ENCODE data around the gene OSM. TPM values are rescaled to one million over a fixed set of nuclear protein-coding genes. Genes with fewer than 3 reads are reported as not detected.
"Not testable (repeated sequence)": the region's sequence is repeated elsewhere in the genome, so short reads cannot be mapped to it uniquely, and the experiment has no call there.

The OSM gene
- total RNA-seq, 1 donor from 2014 or later = not detected

DNA sequence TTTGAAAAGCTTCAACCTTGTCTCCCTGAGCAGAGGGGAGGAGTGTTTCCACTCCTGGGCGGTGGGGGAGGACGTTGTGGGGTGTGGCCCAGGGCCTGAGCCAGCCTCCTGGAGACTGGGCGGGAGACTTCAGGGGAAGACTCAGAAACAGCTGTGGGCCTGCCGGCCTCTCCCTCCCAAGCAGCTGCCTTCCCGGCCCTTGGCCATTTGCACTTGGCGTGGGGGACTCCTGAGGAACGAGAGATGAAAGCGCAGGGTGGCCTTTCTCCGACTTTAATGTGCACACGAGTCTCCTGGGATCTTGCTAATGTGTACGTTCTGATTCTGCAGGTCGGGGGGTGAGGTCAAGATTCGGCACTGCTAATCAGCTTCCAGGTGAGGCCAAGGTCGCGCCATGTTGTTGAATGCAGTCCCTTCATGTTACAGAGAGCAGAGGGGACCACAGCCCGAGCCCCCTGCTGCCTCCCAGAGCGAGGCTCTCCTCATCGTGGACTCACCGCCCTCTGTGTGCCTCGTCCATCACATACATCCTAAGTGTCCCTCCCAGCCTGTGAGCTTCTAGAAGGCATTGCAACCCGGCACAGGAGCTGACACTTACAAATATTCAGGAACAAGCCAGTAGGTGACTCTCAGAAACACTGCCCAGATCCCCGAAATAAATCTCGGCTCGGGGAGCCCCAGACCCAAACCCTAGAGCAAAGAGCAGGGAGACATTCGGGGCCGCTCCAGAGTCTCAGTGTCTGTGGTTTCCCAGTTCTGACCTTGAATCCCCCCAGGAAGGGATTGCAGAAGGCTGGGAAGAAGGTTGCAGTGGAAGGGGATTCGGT, 27.8 kb downstream of the OSM start:
- DNase-seq (ENCODE audit: low read depth) = no peak
- H3K4me3 ChIP-seq (ENCODE audit: low read depth, low read length) = no peak overlapping the region
- TF ChIP-seq, protein P1, sequence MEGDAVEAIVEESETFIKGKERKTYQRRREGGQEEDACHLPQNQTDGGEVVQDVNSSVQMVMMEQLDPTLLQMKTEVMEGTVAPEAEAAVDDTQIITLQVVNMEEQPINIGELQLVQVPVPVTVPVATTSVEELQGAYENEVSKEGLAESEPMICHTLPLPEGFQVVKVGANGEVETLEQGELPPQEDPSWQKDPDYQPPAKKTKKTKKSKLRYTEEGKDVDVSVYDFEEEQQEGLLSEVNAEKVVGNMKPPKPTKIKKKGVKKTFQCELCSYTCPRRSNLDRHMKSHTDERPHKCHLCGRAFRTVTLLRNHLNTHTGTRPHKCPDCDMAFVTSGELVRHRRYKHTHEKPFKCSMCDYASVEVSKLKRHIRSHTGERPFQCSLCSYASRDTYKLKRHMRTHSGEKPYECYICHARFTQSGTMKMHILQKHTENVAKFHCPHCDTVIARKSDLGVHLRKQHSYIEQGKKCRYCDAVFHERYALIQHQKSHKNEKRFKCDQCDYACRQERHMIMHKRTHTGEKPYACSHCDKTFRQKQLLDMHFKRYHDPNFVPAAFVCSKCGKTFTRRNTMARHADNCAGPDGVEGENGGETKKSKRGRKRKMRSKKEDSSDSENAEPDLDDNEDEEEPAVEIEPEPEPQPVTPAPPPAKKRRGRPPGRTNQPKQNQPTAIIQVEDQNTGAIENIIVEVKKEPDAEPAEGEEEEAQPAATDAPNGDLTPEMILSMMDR (conservative IDR thresholded peaks at IDR 0.05; ENCODE audit: low read depth, low read length) = no peak

DNA sequence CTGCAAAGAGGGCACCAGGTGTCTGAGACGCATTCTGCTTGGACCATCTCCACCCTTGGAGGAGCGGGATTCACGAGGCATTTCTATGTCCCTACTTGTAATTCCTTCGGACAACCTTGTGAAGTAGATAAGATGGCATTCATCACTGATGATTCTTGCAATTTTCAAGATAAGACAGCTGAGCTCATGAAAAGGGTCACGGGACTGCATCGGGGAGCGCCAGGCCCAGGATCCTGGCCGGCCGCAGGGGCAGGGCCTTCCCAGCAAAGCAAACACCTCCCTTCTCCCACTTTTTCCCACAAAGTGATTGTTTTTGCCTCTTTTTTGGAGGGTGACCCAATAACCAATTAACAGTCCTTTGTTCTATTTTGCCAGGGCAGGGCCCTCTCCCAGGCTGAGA, 28.5 kb downstream of the OSM start:
- H3K4me3 ChIP-seq (ENCODE audit: low read depth, low read length) = no peak overlapping the region
- DNase-seq (ENCODE audit: low read depth) = no peak
- TF ChIP-seq, protein P1 (conservative IDR thresholded peaks at IDR 0.05; ENCODE audit: low read depth, low read length) = no peak

DNA sequence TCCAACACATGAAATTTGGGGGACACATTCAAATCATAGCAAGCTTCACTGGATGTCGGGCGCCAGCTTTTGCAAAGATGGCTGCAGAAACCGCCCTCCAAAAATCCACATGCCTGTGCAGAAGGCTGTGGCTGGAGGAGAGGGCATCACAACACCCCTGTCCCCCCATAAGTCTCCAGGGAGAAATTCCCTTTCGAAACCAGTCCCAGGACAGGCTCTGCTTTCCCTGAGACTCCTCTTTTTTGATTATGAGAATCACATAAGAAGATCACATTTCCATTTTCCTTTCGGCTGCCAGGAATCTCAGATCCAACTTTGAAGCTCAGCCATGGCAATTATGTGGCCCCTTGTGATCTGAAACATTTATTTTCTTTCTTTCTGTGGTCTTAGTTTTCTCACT, 29.8 kb downstream of the OSM start:
- TF ChIP-seq, protein P1 (conservative IDR thresholded peaks at IDR 0.05; ENCODE audit: low read depth, low read length) = no peak
- no peak overlapping the region for H3K4me3 ChIP-seq (ENCODE audit: low read depth, low read length)
- DNase-seq (ENCODE audit: low read depth) = no peak

DNA sequence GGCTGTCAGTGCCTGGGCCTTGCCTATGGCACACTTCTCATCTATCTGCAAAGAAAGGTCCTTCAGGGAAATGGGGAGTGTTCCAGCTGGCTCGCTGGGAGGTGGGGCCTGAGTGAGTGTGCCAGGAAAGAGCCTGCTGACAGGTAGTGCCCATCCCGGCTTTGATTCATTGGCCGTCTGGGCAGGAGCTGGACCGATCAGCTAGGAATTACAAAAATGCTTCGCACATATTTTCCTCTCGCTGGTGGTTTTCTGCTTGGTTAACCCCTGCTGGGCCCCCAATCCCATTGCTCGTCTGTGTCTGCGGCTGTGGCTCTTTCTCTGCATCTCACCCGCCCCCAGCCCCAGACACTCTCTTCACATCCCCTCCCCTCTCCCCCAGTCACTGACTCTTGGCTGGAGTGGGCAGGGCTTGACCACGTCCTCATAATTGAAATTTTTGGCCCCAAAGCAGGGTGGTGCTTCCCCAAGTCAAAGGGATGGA, 30.9 kb downstream of the OSM start:
- TF ChIP-seq, protein P1 (conservative IDR thresholded peaks at IDR 0.05; ENCODE audit: low read depth, low read length) = no peak
- DNase-seq (ENCODE audit: low read depth) = peak; percentile 87
- no peak overlapping the region for H3K4me3 ChIP-seq (ENCODE audit: low read depth, low read length)

DNA sequence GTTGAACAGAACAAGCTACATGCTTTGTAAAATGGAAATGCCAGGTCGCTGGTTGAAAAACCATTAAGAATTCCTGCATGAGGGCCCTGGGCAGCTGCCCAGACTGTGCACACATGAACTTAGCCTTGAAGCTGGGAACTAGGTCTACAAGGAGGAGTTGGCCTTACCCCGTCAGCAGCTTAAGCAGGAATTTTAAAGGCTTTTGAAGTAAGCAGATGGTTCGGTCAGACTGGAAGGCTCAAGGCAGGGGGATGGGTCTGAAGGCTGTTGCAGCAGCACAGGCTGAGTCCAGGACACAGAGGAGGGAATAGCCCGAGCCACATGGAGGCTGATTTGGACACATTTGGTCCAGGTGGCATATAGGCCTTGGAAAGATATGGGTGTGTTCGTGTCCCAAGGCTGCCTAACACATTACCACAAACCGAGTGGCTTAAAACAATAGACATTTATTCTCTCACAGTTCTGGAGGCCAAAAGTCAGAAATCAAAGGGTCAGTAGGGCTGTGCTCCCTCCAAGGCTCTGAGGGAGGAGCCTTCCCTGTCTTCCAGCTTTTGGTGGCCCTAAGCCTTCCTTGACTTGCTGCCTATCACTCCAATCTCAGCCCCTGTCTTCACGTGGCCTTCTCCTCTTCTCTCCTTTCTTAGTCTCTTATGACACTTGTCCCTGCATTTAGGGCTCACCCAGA, 31.7 kb downstream of the OSM start:
- no peak for DNase-seq (ENCODE audit: low read depth)
- TF ChIP-seq, protein P1 (conservative IDR thresholded peaks at IDR 0.05; ENCODE audit: low read depth, low read length) = no peak
- no peak overlapping the region for H3K4me3 ChIP-seq (ENCODE audit: low read depth, low read length)

DNA sequence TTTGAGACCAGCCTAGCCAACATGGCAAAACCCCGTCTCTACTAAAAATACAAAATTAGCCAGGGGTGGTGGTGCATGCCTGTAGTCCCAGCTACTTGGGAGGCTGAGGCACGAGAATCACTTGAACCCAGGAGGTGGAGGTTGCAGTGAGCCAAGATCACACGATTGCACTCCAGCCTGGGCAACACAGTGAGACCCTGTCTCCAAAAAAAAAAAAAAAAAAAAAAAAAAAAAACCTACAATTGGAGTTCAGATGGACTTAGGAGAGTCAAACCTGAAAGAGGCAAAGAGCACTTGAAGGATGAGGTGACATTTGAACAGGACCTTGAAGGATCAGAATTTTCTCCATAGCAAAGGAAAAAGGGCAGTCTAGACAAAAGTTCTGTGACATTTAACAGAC, 32.3 kb downstream of the OSM start:
- DNase-seq (ENCODE audit: low read depth); H3K4me3 ChIP-seq (ENCODE audit: low read depth, low read length): not testable (repeated sequence)

DNA sequence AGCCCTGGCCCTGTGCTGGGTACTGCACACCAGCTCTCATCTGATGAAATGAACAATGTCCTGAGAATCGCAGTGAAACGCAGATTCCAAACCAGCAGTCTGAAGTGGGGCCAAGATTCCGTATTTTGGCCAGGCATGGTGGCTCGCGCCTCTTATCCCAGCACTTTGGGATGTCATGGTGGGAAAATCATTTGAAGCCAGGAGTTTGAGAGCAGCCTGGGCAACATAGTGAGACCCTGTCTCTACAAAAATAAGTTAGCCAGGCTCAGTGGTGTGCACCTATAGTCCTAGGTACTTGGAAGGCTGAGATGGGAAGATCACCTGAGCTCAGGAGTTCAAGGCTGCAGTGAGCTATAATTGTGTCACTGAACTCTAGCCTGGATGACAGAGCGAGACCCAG, 33.1 kb downstream of the OSM start:
- TF ChIP-seq, protein P1 (conservative IDR thresholded peaks at IDR 0.05; ENCODE audit: low read depth, low read length) = no peak
- no peak overlapping the region for H3K4me3 ChIP-seq (ENCODE audit: low read depth, low read length)
- no peak for DNase-seq (ENCODE audit: low read depth)

Data from epithelial cell of proximal tubule (primary cell).